HG02763 (cell line): ENCODE results near the gene PIAS4.

Source experiments
- ATAC-seq: cut with Tn5 transposase; IDR thresholded peaks from one replicate; pipeline ENCODE4 v1.9.1; 2021; ENCODE audit warnings: mild to moderate bottlenecking, moderate library complexity; ENCODE audit not compliant: unreplicated experiment

PIAS4 gene

GRCh38 chr19:3977242-3978143, 30.0 kb upstream of the PIAS4 start:
- no peak for ATAC-seq

GRCh38 chr19:3978145-3978544, 29.4 kb upstream of the PIAS4 start:
- no peak for ATAC-seq

- no peak for ATAC-seq
Measured at GRCh38 chr19:3979289-3979673, 28.3 kb upstream of the PIAS4 start.

- ATAC-seq: no peak
Measured at GRCh38 chr19:3979674-3980352, 27.7 kb upstream of the PIAS4 start.

- no peak for ATAC-seq
Measured at GRCh38 chr19:3980353-3981251, 26.9 kb upstream of the PIAS4 start.

GRCh38 chr19:3981373-3981735, 26.2 kb upstream of the PIAS4 start:
- no peak for ATAC-seq

- no peak for ATAC-seq
Measured at GRCh38 chr19:3981736-3982681, 25.5 kb upstream of the PIAS4 start.

GRCh38 chr19:3982701-3983541, 24.6 kb upstream of the PIAS4 start:
- ATAC-seq: no peak

- no peak for ATAC-seq
Measured at GRCh38 chr19:3983542-3983914, 24.0 kb upstream of the PIAS4 start.

GRCh38 chr19:3983936-3984583, 23.5 kb upstream of the PIAS4 start:
- no peak for ATAC-seq

- no peak for ATAC-seq
Measured at GRCh38 chr19:3984584-3984907, 23.0 kb upstream of the PIAS4 start.

GRCh38 chr19:3984908-3985642, 22.5 kb upstream of the PIAS4 start, which contains the start of gene EEF2:
TSS of gene EEF2 (minus strand) at chr19:3985463. CDS start at chr19:3985380, 83 bp downstream.
- peak; percentile 59 for ATAC-seq

GRCh38 chr19:3985643-3986259, 21.8 kb upstream of the PIAS4 start:
- ATAC-seq: no peak

GRCh38 chr19:3986260-3987041, 21.1 kb upstream of the PIAS4 start:
- ATAC-seq: no peak

GRCh38 chr19:3987619-3988371, 19.7 kb upstream of the PIAS4 start:
- ATAC-seq: peak; percentile 38

GRCh38 chr19:3990815-3991117, 16.8 kb upstream of the PIAS4 start:
- ATAC-seq: no peak
